HepG2 (cell line): ENCODE measurements around the gene ADM5. TPM values are rescaled to one million over a fixed set of nuclear protein-coding genes. Genes with fewer than 3 reads are reported as not detected.

Experiments
- ATAC-seq: fragments of 200-7000 bp; cut with Tn5 transposase; 3 replicates; pipeline ENCODE4 v1.9.1; 2020; ENCODE audit warnings: mild to moderate bottlenecking, moderate library complexity
- BruUV-seq: library from RNA; stranded (reverse); fragments of 400-500 nt; replicated peaks from 2 replicates; lab custom pipeline; 2021; lab: Mats Ljungman, UMichigan
- CTCF ChIA-PET: fragments of 300-600 bp; formaldehyde crosslinking; extraction: SDS; loops from one replicate; lab custom pipeline; 2021; ENCODE audit warnings: low total read pairs, inconsistent platforms, low intra/inter-chr PET ratio; lab: Yijun Ruan, JAX
- POLR2A ChIA-PET: fragments of 350-600 bp; sonication (Branson Sonifier 250); formaldehyde crosslinking; loops from one replicate; lab custom pipeline; 2020; ENCODE audit warnings: antibody characterized with exemption, inconsistent platforms; lab: Yijun Ruan, JAX
- DNase-seq: peaks from one replicate; pipeline ENCODE4 v3.0.0-alpha.2; 2015; ENCODE audit warnings: low spot score
- FAIRE-seq: peaks from 3 replicates; lab custom pipeline; 2011; peaks lifted over from hg19 to GRCh38; lab: Jason Lieb, UNC
- H2AFZ ChIP-seq: one replicate; pipeline ENCODE4 v1.6.1; 2011; ENCODE audit warnings: low read length, inconsistent platforms
- H3K27ac ChIP-seq: fragments of 300-600 bp; 3 replicates; pipeline ENCODE4 v1.8.0; 2011; ENCODE audit warnings: mixed run types, mild to moderate bottlenecking, mixed read lengths, low read length, inconsistent platforms; ENCODE audit not compliant: insufficient read depth; ENCODE audit errors: extremely low read length
- H3K27me3 ChIP-seq, 2 experiments: fragments of 200-600 bp in 1 of 2; 2 replicates in 1 of 2; 3 replicates in 1 of 2; pipeline versions ENCODE4 v1.6.0 to v1.8.0; 2011; ENCODE audit warnings: low read length in 2 of 2, mild to moderate bottlenecking in 2 of 2, moderate library complexity in 2 of 2, inconsistent platforms in 1 of 2; ENCODE audit not compliant: insufficient read depth in 2 of 2, control insufficient read depth in 1 of 2
- H3K36me3 ChIP-seq, 2 experiments: fragments of 200-600 bp in 1 of 2; replicated peaks in 1 of 2; 2 replicates in 1 of 2; 3 replicates in 1 of 2; pipeline versions ENCODE4 v1.5.1 to v1.8.0; 2011; ENCODE audit warnings: low read length in 2 of 2, inconsistent platforms in 1 of 2; ENCODE audit not compliant: insufficient read depth in 2 of 2, control insufficient read depth in 1 of 2
- H3K4me1 ChIP-seq: 2 replicates; pipeline ENCODE4 v1.5.1; 2012; ENCODE audit warnings: low read length, inconsistent platforms; ENCODE audit not compliant: insufficient read depth
- H3K4me2 ChIP-seq: 2 replicates; pipeline ENCODE4 v1.6.0; 2011; ENCODE audit warnings: low read depth, low read length, inconsistent platforms
- H3K4me3 ChIP-seq, 3 experiments: fragments of 200-600 bp in 1 of 3; sonication (generic), shearing (Covaris generic) in 1 of 3; replicated peaks in 1 of 3; 2 replicates each; pipeline ENCODE4 v1.5.1; 2011 to 2016; ENCODE audit warnings: low read length in 3 of 3, inconsistent platforms in 2 of 3, low read depth in 2 of 3, mild to moderate bottlenecking in 2 of 3, control low read depth in 1 of 3, mixed read lengths in 1 of 3; ENCODE audit not compliant: insufficient read depth in 1 of 3
- H3K79me2 ChIP-seq: one replicate; pipeline ENCODE4 v1.6.1; 2011; ENCODE audit warnings: low read length, inconsistent platforms; ENCODE audit not compliant: insufficient read depth
- H3K9ac ChIP-seq: 2 replicates; pipeline ENCODE4 v1.6.0; 2011; ENCODE audit warnings: mild to moderate bottlenecking, low read depth, low read length, inconsistent platforms; ENCODE audit not compliant: insufficient read depth
- H3K9me3 ChIP-seq: 2 replicates; pipeline ENCODE4 v1.5.1; 2012; ENCODE audit warnings: mild to moderate bottlenecking, low read length
- H4K20me1 ChIP-seq: 2 replicates; pipeline ENCODE4 v1.6.0; 2011; ENCODE audit warnings: inconsistent platforms, mild to moderate bottlenecking, low read length, moderate library complexity; ENCODE audit not compliant: insufficient read depth
- ADNP ChIP-seq: sonication (generic); formaldehyde crosslinking; IDR thresholded peaks from 2 replicates; pipeline ENCODE4 v1.4.0; 2020; ENCODE audit warnings: missing genetic modification reagents
- AGO1 ChIP-seq: fragments of 200-400 bp; formaldehyde crosslinking; IDR thresholded peaks from 2 replicates; pipeline ENCODE4 v1.6.1; 2017; ENCODE audit warnings: mild to moderate bottlenecking, low read depth, low read length, moderate library complexity; ENCODE audit not compliant: poor library complexity, severe bottlenecking
- GTF2F1 ChIP-seq: fragments of 150-350 bp; IDR thresholded peaks from 2 replicates; pipeline ENCODE4 v1.6.1; 2014; ENCODE audit warnings: low read length
- HMG20B ChIP-seq: conservative IDR thresholded peaks from 2 replicates; pipeline ENCODE4 v1.6.1; 2016; ENCODE audit warnings: missing genetic modification reagents, missing compliant biosample characterization
- HMGXB4 ChIP-seq, 2 experiments: sonication (generic) in 1 of 2; formaldehyde crosslinking in 1 of 2; IDR thresholded peaks; 2 replicates each; pipeline versions ENCODE4 v1.4.0 to v1.6.1; 2018 to 2020; ENCODE audit warnings: missing genetic modification reagents in 2 of 2, borderline replicate concordance in 1 of 2, low read depth in 1 of 2, mild to moderate bottlenecking in 1 of 2, missing biosample characterization in 1 of 2
- HNRNPK ChIP-seq: fragments of 200-400 bp; formaldehyde crosslinking; IDR thresholded peaks from 2 replicates; pipeline ENCODE4 v1.6.1; 2018; ENCODE audit warnings: low read length, low read depth, moderate library complexity, mild to moderate bottlenecking; ENCODE audit not compliant: poor library complexity, severe bottlenecking
- MEF2D ChIP-seq: sonication (generic); formaldehyde crosslinking; IDR thresholded peaks from 2 replicates; pipeline ENCODE4 v1.5.1; 2020; ENCODE audit warnings: mild to moderate bottlenecking, missing genetic modification reagents
- NAIF1 ChIP-seq: sonication (generic); formaldehyde crosslinking; IDR thresholded peaks from 2 replicates; pipeline ENCODE4 v1.5.0; 2020; ENCODE audit warnings: mild to moderate bottlenecking, missing genetic modification reagents, borderline replicate concordance
- NFKB2 ChIP-seq: sonication (generic); formaldehyde crosslinking; IDR thresholded peaks from 2 replicates; pipeline ENCODE4 v1.4.0; 2020; ENCODE audit warnings: missing genetic modification reagents, borderline replicate concordance
- POLR2AphosphoS5 ChIP-seq: IDR thresholded peaks from 2 replicates; pipeline ENCODE4 v1.6.1; 2012; ENCODE audit warnings: low read depth, low read length
- RBM39 ChIP-seq: fragments of 200-400 bp; formaldehyde crosslinking; IDR thresholded peaks from one replicate; pipeline ENCODE4 v1.6.1; 2018; ENCODE audit warnings: antibody characterized with exemption, mild to moderate bottlenecking, low read depth, low read length; ENCODE audit not compliant: poor library complexity, severe bottlenecking
- RFXANK ChIP-seq: IDR thresholded peaks from 2 replicates; pipeline ENCODE4 v1.6.1; 2016
- RFXAP ChIP-seq: sonication (generic); formaldehyde crosslinking; IDR thresholded peaks from 2 replicates; pipeline ENCODE4 v1.4.0; 2020; ENCODE audit warnings: missing genetic modification reagents, borderline replicate concordance
- ZMYM2 ChIP-seq: sonication (generic); formaldehyde crosslinking; IDR thresholded peaks from 2 replicates; pipeline ENCODE4 v1.8.0; 2022; ENCODE audit warnings: mild to moderate bottlenecking, missing genetic modification reagents
- ZNF253 ChIP-seq: sonication (generic); formaldehyde crosslinking; IDR thresholded peaks from 2 replicates; pipeline ENCODE4 v1.8.0; 2022; ENCODE audit warnings: mild to moderate bottlenecking, missing genetic modification reagents, borderline replicate concordance
- ZNF292 ChIP-seq: sonication (generic); formaldehyde crosslinking; IDR thresholded peaks from 2 replicates; pipeline ENCODE4 v1.8.1; 2022; ENCODE audit warnings: mild to moderate bottlenecking, low read depth, missing genetic modification reagents, borderline replicate concordance
- ZNF543 ChIP-seq: sonication (generic); formaldehyde crosslinking; IDR thresholded peaks from 2 replicates; pipeline ENCODE4 v1.4.0; 2020; ENCODE audit warnings: mild to moderate bottlenecking, missing genetic modification reagents
- ZNF841 ChIP-seq: sonication (generic); formaldehyde crosslinking; IDR thresholded peaks from 2 replicates; pipeline ENCODE4 v1.8.1; 2023; ENCODE audit warnings: missing genetic modification reagents, borderline replicate concordance
- WGBS: methylation state at CpG from one replicate; pipeline ENCODE4 v1.1.6; 2017; ENCODE audit warnings: low lambda C conversion rate; 5-methylcytosine and 5-hydroxymethylcytosine counted together
- in situ Hi-C: cut with HindIII; loops from 2 replicates; pipeline ENCODE4 v1.10.0; 2017; ENCODE audit warnings: low pct_unique_long_range_greater_than_20kb; ENCODE audit not compliant: extremely low pct_ligation_motif_present
- intact Hi-C: fragments of 100-400 bp; cut with micrococcal nuclease; formaldehyde crosslinking; loops from one replicate; pipeline ENCODE4 v1.10.0; 2022; ENCODE audit not compliant: unreplicated experiment
- polyA plus RNA-seq, 8 experiments: library from polyadenylated mRNA; depleted of rRNA in 3 of 8; stranded (reverse) in 7 of 8; unstranded in 1 of 8; fragments of >200 nt; fragmentation: Illumina TruSeq in 4 of 8; extraction: Trizol in 4 of 8; gene quantifications; 2 replicates each; pipeline versions ENCODE4 v1.2.1 to v1.2.3, GENCODE V29; 2011 to 2016; ENCODE audit warnings: low read depth in 4 of 8, missing spikeins in 1 of 8, mixed read lengths in 1 of 8; ENCODE audit not compliant: insufficient read depth in 1 of 8
- total RNA-seq, 5 experiments: library from RNA; depleted of rRNA; stranded (reverse); fragments of >200 nt; fragmentation: Illumina TruSeq; extraction: Trizol; gene quantifications; 2 replicates each; pipeline ENCODE4 v1.2.3, GENCODE V29; 2016; ENCODE audit warnings: low read depth in 1 of 5
- TF ChIP-seq, protein P1 (sequence below): sonication (generic); formaldehyde crosslinking; IDR thresholded peaks from 2 replicates; pipeline ENCODE4 v1.4.0; 2020; ENCODE audit warnings: mild to moderate bottlenecking, missing genetic modification reagents

The ADM5 gene
- total and polyA plus RNA-seq, 2 of the 13 experiments (the other 11 are each of a cell fraction or from before 2014, with no cell fraction given), result 2.7 to 4.1 TPM

GRCh38 chr19:49664171-49665035 is 25.0 kb upstream of the ADM5 start (continued):
- TF ChIP-seq HNRNPK (peak; percentile 36), ZNF841 (CRISPR knock-in tag) (no peak), POLR2AphosphoS5 (peak; percentile 75), HMG20B (CRISPR knock-in tag) (no peak)

GRCh38 chr19:49665036-49665350 is 24.4 kb upstream of the ADM5 start:
- Histone ChIP-seq H3K79me2 (peaks cover 30% of the 10 kb centered on the region), H3K9me3 (no peaks in the 10 kb centered on the region), H3K27me3 (no peaks in the 10 kb centered on the region; a peak in 1 of 5 replicates), H3K4me2 (peak overlapping the region; percentile 98), H3K4me3 (peak overlapping the region; percentile 63 to 96 (median 93)), H3K27ac (peak overlapping the region; percentile 74), H4K20me1 (peaks cover 5% of the 10 kb centered on the region; the same call in 1 of the 2 replicates), H3K9ac (peak overlapping the region; percentile 90), H3K4me1 (peaks cover 27% of the 10 kb centered on the region), H3K36me3 (peaks cover 7 to 30% of the 10 kb centered on the region in 2 experiments), H2AFZ (no peak overlapping the region)
- ChIA-PET POLR2A (interaction anchor here (1.0 to 5.7 kb wide), 6 partner anchors 12 to 152 kb away, joined by 3 to 92 read pairs (median 14); partner anchors contain the start of genes FCGRT, PRMT1, RRAS and SCAF1), CTCF (no interaction called here)
- in situ Hi-C loops (no loop called here), intact Hi-C loops (loop anchor here (2.0 kb wide), 1 partner anchor 24 kb away; the partner anchor contains the start of gene RRAS)
- FAIRE-seq (no peak), DNase-seq (no peak), ATAC-seq (no peak)
- under 1% methylated on average over 7 of the region's 7 CpGs for WGBS
- BruUV-seq, result no TSS peak
- TF ChIP-seq ZNF292 (CRISPR knock-in tag) (no peak), HMGXB4 (CRISPR knock-in tag; IDR thresholded peaks at IDR 0.05; ENCODE audit: borderline replicate concordance in 1 of 2, low read depth in 1 of 2) (no peak; a peak in 1 of 4 replicates), NAIF1 (CRISPR knock-in tag) (0 out of 2 replicates have a peak, but pooled peaks have one; percentile 6), ADNP (CRISPR knock-in tag) (no peak), AGO1 (no peak), ZNF543 (CRISPR knock-in tag) (0 out of 2 replicates have a peak, but pooled peaks have one; percentile 3), ZNF253 (CRISPR knock-in tag) (no peak), NFKB2 (no peak), RFXAP (CRISPR knock-in tag) (0 out of 2 replicates have a peak, but pooled peaks have one; percentile 2), RBM39 (no peak), RFXANK (CRISPR knock-in tag) (no peak), GTF2F1 (no peak), MEF2D (no peak), ZMYM2 (CRISPR knock-in tag) (no peak)
- TF ChIP-seq, protein P1, sequence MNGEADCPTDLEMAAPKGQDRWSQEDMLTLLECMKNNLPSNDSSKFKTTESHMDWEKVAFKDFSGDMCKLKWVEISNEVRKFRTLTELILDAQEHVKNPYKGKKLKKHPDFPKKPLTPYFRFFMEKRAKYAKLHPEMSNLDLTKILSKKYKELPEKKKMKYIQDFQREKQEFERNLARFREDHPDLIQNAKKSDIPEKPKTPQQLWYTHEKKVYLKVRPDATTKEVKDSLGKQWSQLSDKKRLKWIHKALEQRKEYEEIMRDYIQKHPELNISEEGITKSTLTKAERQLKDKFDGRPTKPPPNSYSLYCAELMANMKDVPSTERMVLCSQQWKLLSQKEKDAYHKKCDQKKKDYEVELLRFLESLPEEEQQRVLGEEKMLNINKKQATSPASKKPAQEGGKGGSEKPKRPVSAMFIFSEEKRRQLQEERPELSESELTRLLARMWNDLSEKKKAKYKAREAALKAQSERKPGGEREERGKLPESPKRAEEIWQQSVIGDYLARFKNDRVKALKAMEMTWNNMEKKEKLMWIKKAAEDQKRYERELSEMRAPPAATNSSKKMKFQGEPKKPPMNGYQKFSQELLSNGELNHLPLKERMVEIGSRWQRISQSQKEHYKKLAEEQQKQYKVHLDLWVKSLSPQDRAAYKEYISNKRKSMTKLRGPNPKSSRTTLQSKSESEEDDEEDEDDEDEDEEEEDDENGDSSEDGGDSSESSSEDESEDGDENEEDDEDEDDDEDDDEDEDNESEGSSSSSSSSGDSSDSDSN (CRISPR knock-in tag), result peak; percentile 29; the same call in 1 of the 2 replicates
